Glutamatergic neuron (in vitro differentiated cells): Measurements from ENCODE around the gene UNK. TPM values are rescaled to one million over a fixed set of nuclear protein-coding genes. Genes with fewer than 3 reads are reported as not detected.
A peak's percentile ranks its signal among the peaks of the same experiment; 100 is the strongest.

Experiments used
- DNase-seq: peaks from one replicate; pipeline ENCODE4 v3.0.0; 2022
- H3K27ac Mint-ChIP-seq: one replicate; pipeline ENCODE4 v1.8.0; 2020; ENCODE audit warnings: mild to moderate bottlenecking, mixed read lengths, inconsistent platforms; ENCODE audit not compliant: unreplicated experiment
- H3K27me3 Mint-ChIP-seq: one replicate; pipeline ENCODE4 v1.8.0; 2020; ENCODE audit warnings: mild to moderate bottlenecking, moderate library complexity, mixed read lengths, inconsistent platforms; ENCODE audit not compliant: unreplicated experiment
- H3K36me3 Mint-ChIP-seq: one replicate; pipeline ENCODE4 v1.8.0; 2020; ENCODE audit warnings: mild to moderate bottlenecking, mixed read lengths, inconsistent platforms; ENCODE audit not compliant: unreplicated experiment
- H3K4me1 Mint-ChIP-seq: one replicate; pipeline ENCODE4 v1.8.0; 2020; ENCODE audit warnings: mild to moderate bottlenecking, low read depth, mixed read lengths, inconsistent platforms; ENCODE audit not compliant: unreplicated experiment
- H3K4me3 Mint-ChIP-seq: one replicate; pipeline ENCODE4 v1.8.0; 2020; ENCODE audit warnings: mild to moderate bottlenecking, mixed read lengths, inconsistent platforms; ENCODE audit not compliant: unreplicated experiment
- H3K9me3 Mint-ChIP-seq: one replicate; pipeline ENCODE4 v1.8.0; 2020; ENCODE audit warnings: mild to moderate bottlenecking, moderate library complexity, mixed read lengths, inconsistent platforms; ENCODE audit not compliant: unreplicated experiment
- total RNA-seq: library from RNA; stranded (reverse); fragmentation: NEBNext Ultra II Directional; extraction: Animal tissue kit (Norgen Biotek cat#: 25700); gene quantifications from one replicate; pipeline ENCODE4 v1.2.1, GENCODE V29; 2021; ENCODE audit not compliant: unreplicated experiment
- TF ChIP-seq, protein P1 (sequence below): fragments of 200-600 bp; sonication (generic); IDR thresholded peaks from one replicate; pipeline ENCODE4 v1.5.0; 2021; ENCODE audit not compliant: partially characterized antibody, unreplicated experiment

UNK gene
- total RNA-seq, 1 donor from 2014 or later: 65.5 TPM

GRCh38 chr17:75743625-75744206, 40.9 kb upstream of the UNK start:
- H3K4me1 Mint-ChIP-seq: no peaks in the 10 kb centered on the region
- DNase-seq: no peak
- TF ChIP-seq, protein P1, sequence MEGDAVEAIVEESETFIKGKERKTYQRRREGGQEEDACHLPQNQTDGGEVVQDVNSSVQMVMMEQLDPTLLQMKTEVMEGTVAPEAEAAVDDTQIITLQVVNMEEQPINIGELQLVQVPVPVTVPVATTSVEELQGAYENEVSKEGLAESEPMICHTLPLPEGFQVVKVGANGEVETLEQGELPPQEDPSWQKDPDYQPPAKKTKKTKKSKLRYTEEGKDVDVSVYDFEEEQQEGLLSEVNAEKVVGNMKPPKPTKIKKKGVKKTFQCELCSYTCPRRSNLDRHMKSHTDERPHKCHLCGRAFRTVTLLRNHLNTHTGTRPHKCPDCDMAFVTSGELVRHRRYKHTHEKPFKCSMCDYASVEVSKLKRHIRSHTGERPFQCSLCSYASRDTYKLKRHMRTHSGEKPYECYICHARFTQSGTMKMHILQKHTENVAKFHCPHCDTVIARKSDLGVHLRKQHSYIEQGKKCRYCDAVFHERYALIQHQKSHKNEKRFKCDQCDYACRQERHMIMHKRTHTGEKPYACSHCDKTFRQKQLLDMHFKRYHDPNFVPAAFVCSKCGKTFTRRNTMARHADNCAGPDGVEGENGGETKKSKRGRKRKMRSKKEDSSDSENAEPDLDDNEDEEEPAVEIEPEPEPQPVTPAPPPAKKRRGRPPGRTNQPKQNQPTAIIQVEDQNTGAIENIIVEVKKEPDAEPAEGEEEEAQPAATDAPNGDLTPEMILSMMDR: no peak
- H3K27ac Mint-ChIP-seq: no peak overlapping the region
- H3K4me3 Mint-ChIP-seq: no peak overlapping the region
- H3K27me3 Mint-ChIP-seq: no peaks in the 10 kb centered on the region
- H3K9me3 Mint-ChIP-seq: no peaks in the 10 kb centered on the region
- no peaks in the 10 kb centered on the region for H3K36me3 Mint-ChIP-seq

DNA sequence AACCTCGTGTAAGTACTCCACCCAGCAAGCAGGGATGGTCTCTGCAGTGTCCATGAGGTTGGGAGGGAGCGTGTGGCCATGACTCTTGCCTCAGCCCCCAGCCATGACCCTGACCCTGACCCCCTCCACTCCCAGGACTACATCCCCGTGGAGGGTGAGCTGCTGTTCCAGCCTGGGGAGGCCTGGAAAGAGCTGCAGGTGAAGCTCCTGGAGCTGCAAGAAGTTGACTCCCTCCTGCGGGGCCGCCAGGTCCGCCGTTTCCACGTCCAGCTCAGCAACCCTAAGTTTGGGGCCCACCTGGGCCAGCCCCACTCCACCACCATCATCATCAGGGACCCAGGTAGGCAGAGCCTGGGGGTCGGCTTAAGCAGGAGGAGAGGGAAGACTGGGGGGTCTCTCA, 35.9 kb upstream of the UNK start:
- TF ChIP-seq, protein P1: no peak
- DNase-seq: no peak
- peaks cover 15% of the 10 kb centered on the region for H3K27me3 Mint-ChIP-seq
- no peak overlapping the region for H3K4me3 Mint-ChIP-seq
- no peaks in the 10 kb centered on the region for H3K4me1 Mint-ChIP-seq
- H3K36me3 Mint-ChIP-seq: no peaks in the 10 kb centered on the region
- H3K27ac Mint-ChIP-seq: no peak overlapping the region
- peaks cover 3% of the 10 kb centered on the region for H3K9me3 Mint-ChIP-seq

DNA sequence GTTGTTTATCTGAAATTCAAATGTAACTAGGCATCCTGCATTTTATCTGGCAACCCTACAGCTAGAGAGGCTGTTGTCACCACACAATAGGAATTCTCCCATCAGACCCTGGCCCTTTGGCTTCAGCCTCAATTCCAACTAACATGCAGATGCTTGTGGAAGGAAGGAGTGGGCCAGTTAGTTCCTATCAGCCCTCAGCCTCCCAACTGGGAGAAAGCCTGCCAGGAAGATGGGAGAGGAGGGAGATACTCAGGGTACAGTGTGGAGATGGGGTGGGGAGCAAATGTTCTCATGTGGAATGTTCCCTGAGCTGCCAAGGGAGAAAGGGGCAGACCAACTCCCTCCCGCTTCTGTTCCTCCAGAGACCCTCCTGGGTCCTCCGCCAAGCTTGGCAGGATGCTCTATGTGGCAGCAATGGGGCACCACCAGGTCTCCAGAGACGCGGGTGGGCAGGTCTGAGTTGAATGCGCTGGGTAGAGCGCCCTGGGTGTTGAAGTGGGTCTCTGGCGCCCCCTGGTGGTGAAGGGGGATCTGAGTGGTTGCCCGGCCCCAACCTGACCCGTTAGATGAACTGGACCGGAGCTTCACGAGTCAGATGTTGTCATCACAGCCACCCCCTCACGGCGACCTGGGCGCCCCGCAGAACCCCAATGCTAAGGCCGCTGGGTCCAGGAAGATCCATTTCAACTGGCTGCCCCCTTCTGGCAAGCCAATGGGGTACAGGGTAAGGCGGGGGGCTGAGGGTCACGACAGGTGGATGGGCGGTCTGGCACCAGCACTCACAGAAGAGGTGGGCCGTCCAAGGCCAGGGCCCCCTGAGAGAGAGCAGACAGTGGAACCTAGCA, 34.8 kb upstream of the UNK start:
- Mint-ChIP-seq H3K4me1 (peaks cover 3% of the 10 kb centered on the region), H3K27me3 (peaks cover 15% of the 10 kb centered on the region), H3K9me3 (peaks cover 6% of the 10 kb centered on the region), H3K27ac (no peak overlapping the region), H3K36me3 (no peaks in the 10 kb centered on the region), H3K4me3 (no peak overlapping the region)
- TF ChIP-seq, protein P1: peak; percentile 98
- DNase-seq: peak; percentile 89

DNA sequence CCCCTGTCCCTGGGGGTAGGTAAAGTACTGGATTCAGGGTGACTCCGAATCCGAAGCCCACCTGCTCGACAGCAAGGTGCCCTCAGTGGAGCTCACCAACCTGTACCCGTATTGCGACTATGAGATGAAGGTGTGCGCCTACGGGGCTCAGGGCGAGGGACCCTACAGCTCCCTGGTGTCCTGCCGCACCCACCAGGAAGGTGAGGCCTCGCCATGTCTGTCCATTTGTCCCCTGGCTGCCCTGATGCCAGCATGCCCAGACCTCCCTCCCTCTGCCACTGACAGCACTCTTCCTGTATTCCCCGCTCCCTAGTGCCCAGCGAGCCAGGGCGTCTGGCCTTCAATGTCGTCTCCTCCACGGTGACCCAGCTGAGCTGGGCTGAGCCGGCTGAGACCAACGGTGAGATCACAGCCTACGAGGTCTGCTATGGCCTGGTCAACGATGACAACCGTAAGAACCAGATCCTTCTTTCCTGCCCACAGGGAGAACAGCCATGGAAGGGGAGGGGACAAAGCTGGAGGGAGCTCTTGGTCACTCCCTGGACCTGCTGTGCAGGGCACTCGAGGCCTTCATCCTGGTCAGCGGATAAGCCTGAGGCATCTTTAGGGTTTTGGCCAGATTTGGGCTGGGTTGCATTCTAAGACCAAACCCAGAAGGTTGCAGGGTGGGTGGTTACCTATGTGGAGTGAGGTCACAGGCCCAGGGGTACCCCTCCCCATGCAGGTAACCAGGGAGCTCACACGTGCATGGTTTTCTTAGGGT, 33.8 kb upstream of the UNK start:
- no peaks in the 10 kb centered on the region for H3K36me3 Mint-ChIP-seq
- H3K4me3 Mint-ChIP-seq: no peak overlapping the region
- TF ChIP-seq, protein P1: no peak

More for the DNA sequence above, 33.8 kb upstream of the UNK start:
- Mint-ChIP-seq H3K27ac (no peak overlapping the region), H3K27me3 (peaks cover 15% of the 10 kb centered on the region), H3K9me3 (peaks cover 6% of the 10 kb centered on the region), H3K4me1 (peaks cover 6% of the 10 kb centered on the region)
- DNase-seq: no peak
